HL-60 (cell line): ENCODE results near the gene MAOA.

ENCODE experiments used
- DNase-seq, 2 experiments: peaks; one replicate each; pipeline ENCODE4 v3.0.0-alpha.2; 2010 to 2020; ENCODE audit warnings: low read depth in 1 of 2, low spot score in 1 of 2
- H3K27ac ChIP-seq: fragments of 250-450 bp; sonication (Bioruptor Pico); replicated peaks from 2 replicates; pipeline ENCODE4 v1.5.1; 2020; ENCODE audit warnings: mild to moderate bottlenecking, moderate library complexity
- H3K27me3 ChIP-seq: fragments of 250-450 bp; sonication (Bioruptor Pico); 2 replicates; pipeline ENCODE4 v1.5.1; 2021; ENCODE audit warnings: mild to moderate bottlenecking, moderate library complexity; ENCODE audit not compliant: insufficient read depth, poor library complexity, severe bottlenecking
- H3K4me3 ChIP-seq: replicated peaks from 2 replicates; pipeline ENCODE4 v1.5.1; 2011; ENCODE audit warnings: mild to moderate bottlenecking, control low read depth, low read length; ENCODE audit not compliant: insufficient read depth
- CTCF ChIP-seq: IDR thresholded peaks from one replicate; pipeline ENCODE4 v1.5.1; 2011; ENCODE audit warnings: low read length, control low read depth, inconsistent platforms; ENCODE audit not compliant: insufficient read depth
- GABPA ChIP-seq: IDR thresholded peaks from 2 replicates; pipeline ENCODE4 v1.6.1; 2012; ENCODE audit warnings: low read depth
- POLR2AphosphoS5 ChIP-seq: IDR thresholded peaks from 2 replicates; pipeline ENCODE4 v1.6.1; 2012; ENCODE audit warnings: low read depth
- SPI1 ChIP-seq: IDR thresholded peaks from 2 replicates; pipeline ENCODE4 v1.6.1; 2012; ENCODE audit warnings: low read depth, mild to moderate bottlenecking, borderline replicate concordance
- TF ChIP-seq, protein P1 (sequence below): IDR thresholded peaks from 2 replicates; pipeline ENCODE4 v1.6.1; 2012; ENCODE audit warnings: low read depth; ENCODE audit not compliant: insufficient replicate concordance

MAOA gene

GRCh38 chrX:43703211-43703791 lies 47.2 kb downstream of the MAOA start:
- TF ChIP-seq POLR2AphosphoS5 (no peak), SPI1 (no peak), GABPA (no peak), CTCF (no peak)
- TF ChIP-seq, protein P1, sequence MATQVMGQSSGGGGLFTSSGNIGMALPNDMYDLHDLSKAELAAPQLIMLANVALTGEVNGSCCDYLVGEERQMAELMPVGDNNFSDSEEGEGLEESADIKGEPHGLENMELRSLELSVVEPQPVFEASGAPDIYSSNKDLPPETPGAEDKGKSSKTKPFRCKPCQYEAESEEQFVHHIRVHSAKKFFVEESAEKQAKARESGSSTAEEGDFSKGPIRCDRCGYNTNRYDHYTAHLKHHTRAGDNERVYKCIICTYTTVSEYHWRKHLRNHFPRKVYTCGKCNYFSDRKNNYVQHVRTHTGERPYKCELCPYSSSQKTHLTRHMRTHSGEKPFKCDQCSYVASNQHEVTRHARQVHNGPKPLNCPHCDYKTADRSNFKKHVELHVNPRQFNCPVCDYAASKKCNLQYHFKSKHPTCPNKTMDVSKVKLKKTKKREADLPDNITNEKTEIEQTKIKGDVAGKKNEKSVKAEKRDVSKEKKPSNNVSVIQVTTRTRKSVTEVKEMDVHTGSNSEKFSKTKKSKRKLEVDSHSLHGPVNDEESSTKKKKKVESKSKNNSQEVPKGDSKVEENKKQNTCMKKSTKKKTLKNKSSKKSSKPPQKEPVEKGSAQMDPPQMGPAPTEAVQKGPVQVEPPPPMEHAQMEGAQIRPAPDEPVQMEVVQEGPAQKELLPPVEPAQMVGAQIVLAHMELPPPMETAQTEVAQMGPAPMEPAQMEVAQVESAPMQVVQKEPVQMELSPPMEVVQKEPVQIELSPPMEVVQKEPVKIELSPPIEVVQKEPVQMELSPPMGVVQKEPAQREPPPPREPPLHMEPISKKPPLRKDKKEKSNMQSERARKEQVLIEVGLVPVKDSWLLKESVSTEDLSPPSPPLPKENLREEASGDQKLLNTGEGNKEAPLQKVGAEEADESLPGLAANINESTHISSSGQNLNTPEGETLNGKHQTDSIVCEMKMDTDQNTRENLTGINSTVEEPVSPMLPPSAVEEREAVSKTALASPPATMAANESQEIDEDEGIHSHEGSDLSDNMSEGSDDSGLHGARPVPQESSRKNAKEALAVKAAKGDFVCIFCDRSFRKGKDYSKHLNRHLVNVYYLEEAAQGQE: no peak
- H3K4me3 ChIP-seq: no peak overlapping the region
- H3K27ac ChIP-seq: no peak overlapping the region
- no peaks in the 10 kb centered on the region for H3K27me3 ChIP-seq
- no peak for DNase-seq

DNA sequence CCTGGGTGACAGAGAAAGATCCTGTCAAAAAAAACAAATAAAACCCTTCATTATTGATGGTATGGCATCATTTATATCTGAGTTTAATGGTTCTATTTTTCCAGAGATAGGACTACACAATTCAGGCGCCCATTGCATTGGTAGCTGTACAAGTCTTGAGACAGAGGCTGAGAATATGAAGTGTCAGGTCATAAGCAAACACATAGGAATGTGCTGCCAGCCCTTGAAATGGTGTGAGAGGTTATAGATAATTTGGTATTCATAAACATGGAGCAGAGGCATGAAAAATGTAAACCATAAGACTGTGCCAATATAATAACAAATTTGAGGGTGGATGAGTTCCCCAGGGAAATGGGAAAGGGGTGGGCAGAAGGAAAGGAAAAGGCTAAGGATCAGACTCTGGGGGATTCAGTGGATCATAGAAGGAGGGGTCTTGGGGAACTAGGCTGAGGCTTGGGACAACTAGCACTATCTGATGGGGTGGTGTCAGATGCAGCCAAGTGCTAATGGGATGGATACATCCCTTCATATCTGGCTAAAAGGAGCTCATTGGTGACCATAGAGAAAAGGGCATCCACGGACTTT lies 50.8 kb downstream of the MAOA start:
- no peak for TF ChIP-seq POLR2AphosphoS5
- no peak for TF ChIP-seq CTCF
- no peak for TF ChIP-seq SPI1
- TF ChIP-seq, protein P1: no peak
- TF ChIP-seq GABPA: no peak
- no peak overlapping the region for H3K4me3 ChIP-seq
- H3K27me3 ChIP-seq: no peaks in the 10 kb centered on the region
- no peak overlapping the region for H3K27ac ChIP-seq
- no peak for DNase-seq

- Histone ChIP-seq H3K27ac (no peak overlapping the region), H3K27me3 (no peaks in the 10 kb centered on the region), H3K4me3 (no peak overlapping the region)
- DNase-seq: no peak
- TF ChIP-seq CTCF (no peak), POLR2AphosphoS5 (no peak), GABPA (no peak), SPI1 (no peak)
- TF ChIP-seq, protein P1: no peak
Observed at GRCh38 chrX:43707812-43708548, 51.9 kb downstream of the MAOA start.
